GF-D8 (cell line): ENCODE data around the gene PAK4.
"Not testable (repeated sequence)": the region's sequence is repeated elsewhere in the genome, so short reads cannot be mapped to it uniquely, and the experiment has no call there.

ENCODE experiments used
- DNase-seq: peaks from one replicate; lab custom pipeline; 2025; lab: John Stamatoyannopoulos, UW

The PAK4 gene

GRCh38 chr19:39100500-39101166 is 25.0 kb upstream of the PAK4 start:
- no peak for DNase-seq

GRCh38 chr19:39103151-39103550 is 22.4 kb upstream of the PAK4 start:
- DNase-seq: no peak

GRCh38 chr19:39104186-39104596 is 21.4 kb upstream of the PAK4 start:
- DNase-seq: no peak

- no peak for DNase-seq
Measured at GRCh38 chr19:39106194-39106593, 19.4 kb upstream of the PAK4 start.

- no peak for DNase-seq
Measured at GRCh38 chr19:39109641-39110040, 15.9 kb upstream of the PAK4 start.

GRCh38 chr19:39110263-39110967 is 15.2 kb upstream of the PAK4 start:
- no peak for DNase-seq

- no peak for DNase-seq
Measured at GRCh38 chr19:39111593-39112199, 13.9 kb upstream of the PAK4 start.

GRCh38 chr19:39112338-39112890 is 13.2 kb upstream of the PAK4 start:
- no peak for DNase-seq

GRCh38 chr19:39113199-39113598 is 12.4 kb upstream of the PAK4 start:
- DNase-seq: no peak

GRCh38 chr19:39115105-39115847 is 10.3 kb upstream of the PAK4 start:
- DNase-seq: no peak

- not testable (repeated sequence) for DNase-seq
Measured at GRCh38 chr19:39117023-39117422, 8.6 kb upstream of the PAK4 start.

GRCh38 chr19:39119830-39120229 is 5.8 kb upstream of the PAK4 start:
- no peak for DNase-seq

- no peak for DNase-seq
Measured at GRCh38 chr19:39122934-39123731, 2.5 kb upstream of the PAK4 start.

- DNase-seq: no peak
Measured at GRCh38 chr19:39124136-39124764, 1.3 kb upstream of the PAK4 start.

GRCh38 chr19:39125199-39125553 is 410 bp upstream of the PAK4 start:
- DNase-seq: no peak

GRCh38 chr19:39126312-39127187 is 964 bp downstream of the PAK4 start:
- DNase-seq: no peak

- DNase-seq: no peak
Measured at GRCh38 chr19:39127812-39128515, 2.4 kb downstream of the PAK4 start.

GRCh38 chr19:39128516-39129079 is 3.0 kb downstream of the PAK4 start:
- DNase-seq: no peak

GRCh38 chr19:39129116-39129515 is 3.5 kb downstream of the PAK4 start:
- DNase-seq: no peak
